ENCODE results near the gene SLC7A6. TPM values are rescaled to one million over a fixed set of nuclear protein-coding genes. Genes with fewer than 3 reads are reported as not detected.

Gene SLC7A6
- polyA plus RNA-seq, 3 donors = 4.3 to 47.7 (median 5.5) TPM

- DNase-seq = no peak
- peak overlapping the region in 3 of 7 donors; percentile 2 to 21 (median 3) for H3K27ac Mint-ChIP-seq
- H3K4me3 ChIP-seq (replicated peaks in 1 of 3; ENCODE audit: low read depth in 2 of 3, low read length in 3 of 3) = no peak overlapping the region
Observed at GRCh38 chr16:68233085-68233834, 31.1 kb upstream of the SLC7A6 start.

DNA sequence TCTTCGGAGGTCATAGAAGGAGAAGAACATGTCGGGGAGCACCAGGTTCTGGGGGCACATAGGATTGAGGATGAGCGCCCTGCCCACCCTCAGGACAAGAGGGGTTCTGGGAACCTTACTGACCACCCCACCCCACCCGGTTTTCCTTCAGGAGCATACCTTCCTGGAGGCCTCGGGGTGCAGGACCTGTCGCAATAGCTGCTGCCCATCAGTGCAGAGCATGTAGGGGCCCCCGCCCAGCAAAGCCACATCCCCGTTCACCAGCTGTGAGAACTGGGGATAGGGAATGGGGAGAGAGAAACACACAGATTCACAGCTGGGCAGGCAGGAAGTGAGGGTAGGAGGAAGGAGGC, 30.5 kb upstream of the SLC7A6 start:
- 54% methylated on average over 6 of the region's 8 CpGs for WGBS (ENCODE audit: insufficient coverage)
- peaks cover 25% of the 10 kb centered on the region for H3K4me1 Mint-ChIP-seq

More at GRCh38 chr16:68233085-68233834, 31.1 kb upstream of the SLC7A6 start:
- Histone ChIP-seq H3K9ac (ENCODE audit: insufficient read depth, low read length, poor library complexity, severe bottlenecking) (no peak overlapping the region), H3K27ac (ENCODE audit: low read depth in 1 of 2, low read length in 2 of 2) (no peak overlapping the region), H2AFZ (ENCODE audit: insufficient read depth, low read depth, low read length, poor library complexity, severe bottlenecking) (no peak overlapping the region), H3K4me1 (ENCODE audit: control insufficient read depth in 1 of 2, insufficient read depth in 2 of 2, low read length in 2 of 2) (peaks cover 17 to 39% of the 10 kb centered on the region in 2 donors), H4K20me1 (ENCODE audit: insufficient read depth, low read length) (peaks cover 20% of the 10 kb centered on the region), H3K36me3 (replicated peaks in 1 of 2; ENCODE audit: control insufficient read depth in 1 of 2, insufficient read depth in 2 of 2, low read length in 2 of 2) (peaks cover 21 to 31% of the 10 kb centered on the region in 2 donors), H3K9me3 (replicated peaks in 1 of 2; ENCODE audit: control insufficient read depth in 1 of 2, insufficient read depth in 1 of 2, low read length in 2 of 2) (no peaks in the 10 kb centered on the region), H3K27me3 (ENCODE audit: control insufficient read depth in 2 of 2, insufficient read depth in 2 of 2, low read length in 2 of 2) (peaks cover 9 to 33% of the 10 kb centered on the region in 2 donors), H3K79me2 (ENCODE audit: insufficient read depth, low read length) (no peaks in the 10 kb centered on the region), H3K4me2 (replicated peaks; ENCODE audit: extremely low read depth, low read length, poor library complexity, severe bottlenecking) (no peak overlapping the region)
- H3K4me1 Mint-ChIP-seq = peaks cover 25% of the 10 kb centered on the region
- no peak overlapping the region for H3K4me3 Mint-ChIP-seq
- H3K9me3 Mint-ChIP-seq = peaks cover 0 to 16% (median 4%) of the 10 kb centered on the region in 7 donors
- WGBS (ENCODE audit: insufficient coverage) = 100% methylated on average over 3 of the region's 5 CpGs
- intact Hi-C loops (cut with micrococcal nuclease) = loop anchor here in 1 of 2 donors (10.0 kb wide), 1 partner anchor 348 kb away; the partner anchor contains the start of gene NRN1L
- H3K36me3 Mint-ChIP-seq = peaks cover 22 to 28% of the 10 kb centered on the region in 2 donors
- TF ChIP-seq, protein P1, sequence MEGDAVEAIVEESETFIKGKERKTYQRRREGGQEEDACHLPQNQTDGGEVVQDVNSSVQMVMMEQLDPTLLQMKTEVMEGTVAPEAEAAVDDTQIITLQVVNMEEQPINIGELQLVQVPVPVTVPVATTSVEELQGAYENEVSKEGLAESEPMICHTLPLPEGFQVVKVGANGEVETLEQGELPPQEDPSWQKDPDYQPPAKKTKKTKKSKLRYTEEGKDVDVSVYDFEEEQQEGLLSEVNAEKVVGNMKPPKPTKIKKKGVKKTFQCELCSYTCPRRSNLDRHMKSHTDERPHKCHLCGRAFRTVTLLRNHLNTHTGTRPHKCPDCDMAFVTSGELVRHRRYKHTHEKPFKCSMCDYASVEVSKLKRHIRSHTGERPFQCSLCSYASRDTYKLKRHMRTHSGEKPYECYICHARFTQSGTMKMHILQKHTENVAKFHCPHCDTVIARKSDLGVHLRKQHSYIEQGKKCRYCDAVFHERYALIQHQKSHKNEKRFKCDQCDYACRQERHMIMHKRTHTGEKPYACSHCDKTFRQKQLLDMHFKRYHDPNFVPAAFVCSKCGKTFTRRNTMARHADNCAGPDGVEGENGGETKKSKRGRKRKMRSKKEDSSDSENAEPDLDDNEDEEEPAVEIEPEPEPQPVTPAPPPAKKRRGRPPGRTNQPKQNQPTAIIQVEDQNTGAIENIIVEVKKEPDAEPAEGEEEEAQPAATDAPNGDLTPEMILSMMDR (IDR thresholded peaks at IDR 0.05) = no peak
- peaks cover 26 to 37% (median 28%) of the 10 kb centered on the region in 3 donors for H3K27me3 Mint-ChIP-seq (ENCODE audit: low read depth in 3 of 3)

More for the DNA sequence above, 30.5 kb upstream of the SLC7A6 start:
- H3K36me3 Mint-ChIP-seq = peaks cover 20 to 28% of the 10 kb centered on the region in 2 donors
- H3K36me3 ChIP-seq (replicated peaks in 1 of 2; ENCODE audit: control insufficient read depth in 1 of 2, insufficient read depth in 2 of 2, low read length in 2 of 2) = peaks cover 19 to 26% of the 10 kb centered on the region in 2 donors
- TF ChIP-seq, protein P1 (IDR thresholded peaks at IDR 0.05) = no peak
- no peak overlapping the region for H2AFZ ChIP-seq (ENCODE audit: insufficient read depth, low read depth, low read length, poor library complexity, severe bottlenecking)
- H3K27ac ChIP-seq (ENCODE audit: low read depth in 1 of 2, low read length in 2 of 2) = no peak overlapping the region
- no peak for DNase-seq
- H4K20me1 ChIP-seq (ENCODE audit: insufficient read depth, low read length) = peaks cover 20% of the 10 kb centered on the region
- H3K4me2 ChIP-seq (replicated peaks; ENCODE audit: extremely low read depth, low read length, poor library complexity, severe bottlenecking) = no peak overlapping the region
- intact Hi-C loops (cut with micrococcal nuclease) = loop anchor here in 1 of 2 donors (10.0 kb wide), 1 partner anchor 349 kb away; the partner anchor contains the start of gene NRN1L
- H3K9me3 Mint-ChIP-seq = peaks cover 0 to 19% (median 4%) of the 10 kb centered on the region in 7 donors
- H3K4me3 Mint-ChIP-seq = no peak overlapping the region
- peaks cover 9 to 33% of the 10 kb centered on the region in 2 donors for H3K27me3 ChIP-seq (ENCODE audit: control insufficient read depth in 2 of 2, insufficient read depth in 2 of 2, low read length in 2 of 2)
- H3K4me3 ChIP-seq (replicated peaks in 1 of 3; ENCODE audit: low read depth in 2 of 3, low read length in 3 of 3) = no peak overlapping the region
- H3K27me3 Mint-ChIP-seq (ENCODE audit: low read depth in 3 of 3) = peaks cover 26 to 37% (median 31%) of the 10 kb centered on the region in 3 donors
- no peaks in the 10 kb centered on the region for H3K79me2 ChIP-seq (ENCODE audit: insufficient read depth, low read length)
- no peak overlapping the region for H3K27ac Mint-ChIP-seq
- H3K4me1 ChIP-seq (ENCODE audit: control insufficient read depth in 1 of 2, insufficient read depth in 2 of 2, low read length in 2 of 2) = peaks cover 20 to 43% of the 10 kb centered on the region in 2 donors
- no peak overlapping the region for H3K9ac ChIP-seq (ENCODE audit: insufficient read depth, low read length, poor library complexity, severe bottlenecking)
- H3K9me3 ChIP-seq (replicated peaks in 1 of 2; ENCODE audit: control insufficient read depth in 1 of 2, insufficient read depth in 1 of 2, low read length in 2 of 2) = no peaks in the 10 kb centered on the region
